ENCODE measurements around the gene BRWD1. TPM values are rescaled to one million over a fixed set of nuclear protein-coding genes. Genes with fewer than 3 reads are reported as not detected.

BRWD1 gene
- total RNA-seq, 1 donor from 2014 or later, result 20.5 TPM

DNA sequence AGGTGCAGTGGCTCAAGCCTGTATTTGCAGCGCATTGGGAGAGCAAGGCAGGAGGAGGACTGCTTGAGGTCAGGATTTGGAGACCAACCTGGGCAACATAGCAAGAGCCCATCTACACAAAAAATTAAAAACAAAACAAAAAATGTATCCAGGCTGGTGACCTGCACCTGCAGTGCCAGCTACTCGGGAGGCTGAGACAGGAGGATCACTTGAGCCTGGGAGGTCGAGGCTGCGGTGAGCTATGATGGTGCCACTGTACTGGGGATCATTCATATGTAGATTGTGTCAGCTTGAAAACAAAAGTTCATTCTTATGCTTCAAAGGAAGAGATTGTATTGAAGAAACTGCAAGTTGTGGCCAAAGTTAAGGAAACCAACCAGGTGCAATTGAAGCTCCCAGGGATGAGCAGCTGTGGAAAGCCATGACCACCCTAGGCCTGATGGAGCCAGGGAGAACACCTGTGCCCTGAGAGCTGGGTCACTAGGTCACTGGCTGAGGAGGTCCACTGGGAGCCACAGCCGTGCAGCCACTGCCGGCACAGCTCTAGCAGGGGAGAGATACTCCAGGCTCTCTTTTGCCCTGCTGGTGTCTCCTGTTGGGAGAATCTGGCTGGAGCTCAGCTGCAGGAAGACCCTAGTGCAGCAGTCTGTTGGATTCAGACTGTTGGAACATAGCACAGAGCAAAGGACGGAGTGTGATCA, 13.3 kb upstream of the BRWD1 start:
- ATAC-seq, result no peak

DNA sequence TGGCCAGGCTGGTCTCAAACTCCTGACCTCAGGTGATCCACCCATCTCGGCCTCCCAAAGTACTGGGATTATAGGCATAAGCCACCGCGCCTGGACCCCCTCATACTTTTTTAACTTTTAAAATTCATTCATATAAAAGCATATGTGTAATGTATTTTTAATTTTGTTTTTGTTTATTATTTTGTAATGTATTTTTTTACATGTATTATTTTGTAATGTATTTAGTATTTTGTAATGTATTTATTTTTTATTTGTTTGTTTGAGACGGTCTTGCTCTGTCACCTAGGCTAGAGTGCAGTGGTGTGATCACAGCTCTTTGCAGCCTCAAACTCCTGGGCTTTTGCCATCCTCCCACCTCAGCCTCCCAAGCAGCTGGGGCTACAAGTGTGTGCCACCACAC, 12.0 kb upstream of the BRWD1 start:
- no peak for ATAC-seq

GRCh38 chr21:39321424-39321823, 8.0 kb upstream of the BRWD1 start:
- ATAC-seq, result no peak

- no peak for ATAC-seq
These were observed 6.4 kb upstream of the BRWD1 start for GRCh38 chr21:39319814-39320332.

- ATAC-seq, result no peak
These were observed 5.9 kb upstream of the BRWD1 start for GRCh38 chr21:39319251-39319756.

- ATAC-seq, result no peak
These were observed 4.9 kb upstream of the BRWD1 start for GRCh38 chr21:39318091-39318959.

DNA sequence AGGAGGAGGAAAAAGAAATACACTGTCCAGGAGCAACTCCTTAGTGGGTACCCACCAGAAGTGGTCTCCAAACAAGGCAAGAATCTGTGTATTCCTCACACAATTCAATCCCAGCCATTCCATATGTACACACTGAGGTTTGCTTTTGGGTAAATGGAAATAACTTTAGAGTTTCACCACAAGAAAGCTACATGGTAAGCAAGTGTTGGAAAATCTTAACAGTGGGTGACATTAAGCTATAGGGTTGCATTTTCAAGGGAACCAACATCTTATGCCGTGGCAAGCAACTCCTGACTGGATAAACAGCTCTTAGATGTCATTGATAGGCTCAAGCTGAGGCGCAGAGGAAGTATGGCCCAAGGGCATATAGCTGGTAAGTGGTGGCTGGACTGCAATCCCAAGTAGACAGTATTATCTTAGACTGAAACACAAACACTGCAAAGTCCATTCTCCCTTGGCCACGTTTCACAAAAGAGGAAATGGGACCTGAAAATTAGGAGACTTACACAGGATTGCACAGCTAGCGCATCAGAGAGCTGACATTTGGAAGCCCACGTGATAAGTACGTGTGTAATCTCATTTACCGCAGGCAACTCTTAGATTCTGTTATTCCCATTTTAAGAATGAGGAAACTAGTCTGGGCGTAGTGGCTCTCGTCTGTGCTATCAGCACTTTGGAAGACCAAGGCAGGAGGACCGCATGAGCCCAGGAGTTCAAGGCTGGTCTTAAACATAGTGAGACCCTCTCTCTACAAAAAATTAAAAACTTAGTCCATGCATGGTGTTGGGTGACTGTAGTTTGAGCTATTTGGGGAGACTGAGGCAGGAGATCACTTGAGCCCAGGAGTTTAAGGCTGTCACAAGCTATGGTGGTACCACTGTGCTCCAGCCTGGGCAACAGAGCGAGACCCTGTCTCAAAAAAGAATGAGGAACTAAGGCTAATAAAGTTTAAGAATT, 4.0 kb upstream of the BRWD1 start:
- ATAC-seq, result no peak

GRCh38 chr21:39316729-39317128, 3.3 kb upstream of the BRWD1 start:
- no peak for ATAC-seq

GRCh38 chr21:39315603-39316445, 2.4 kb upstream of the BRWD1 start:
- no peak for ATAC-seq

- peak; percentile 5 for ATAC-seq
These were observed 953 bp upstream of the BRWD1 start for GRCh38 chr21:39314143-39315027.

GRCh38 chr21:39313042-39313570, 326 bp downstream of the BRWD1 start:
- ATAC-seq, result peak; percentile 43

GRCh38 chr21:39312112-39313041, 1.1 kb downstream of the BRWD1 start:
- peak; percentile 89 for ATAC-seq

DNA sequence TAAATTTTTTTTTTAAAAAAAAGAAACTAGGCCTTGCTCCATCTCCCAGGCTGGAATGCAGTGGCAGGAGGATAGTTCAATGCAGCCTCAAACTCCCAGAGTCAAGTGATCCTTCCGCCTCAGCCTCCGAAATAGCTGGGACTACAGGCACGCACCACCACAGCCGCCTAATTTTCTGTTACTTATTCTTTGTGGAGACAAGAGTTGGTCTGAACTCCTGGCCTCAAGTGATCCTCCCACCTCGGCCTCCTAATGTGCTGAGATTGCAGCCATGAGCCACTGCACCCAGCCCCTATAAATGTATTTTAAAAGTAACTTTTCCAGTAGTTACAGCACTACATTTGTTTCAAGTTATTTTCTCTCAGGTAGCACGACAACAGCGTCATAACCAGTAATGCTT, 2.3 kb downstream of the BRWD1 start:
- ATAC-seq, result no peak

DNA sequence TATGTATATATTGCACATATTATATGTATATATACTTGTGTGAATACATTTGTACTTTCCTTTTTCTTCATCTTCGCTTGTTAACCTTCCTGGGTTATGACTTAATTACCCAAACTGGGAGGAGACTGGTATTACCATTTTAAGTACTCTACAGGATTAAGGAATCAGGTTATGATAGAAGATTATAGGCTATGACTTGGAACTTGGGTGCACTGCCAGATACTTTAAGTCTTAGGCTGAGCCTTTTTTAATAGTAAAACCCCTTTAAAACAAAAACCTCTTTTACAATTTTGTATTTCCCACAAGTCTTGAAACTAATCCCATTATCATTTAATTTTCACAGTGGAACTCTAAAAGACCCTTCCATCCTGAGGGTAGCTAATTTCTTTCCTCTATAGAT, 6.0 kb downstream of the BRWD1 start:
- ATAC-seq, result no peak

DNA sequence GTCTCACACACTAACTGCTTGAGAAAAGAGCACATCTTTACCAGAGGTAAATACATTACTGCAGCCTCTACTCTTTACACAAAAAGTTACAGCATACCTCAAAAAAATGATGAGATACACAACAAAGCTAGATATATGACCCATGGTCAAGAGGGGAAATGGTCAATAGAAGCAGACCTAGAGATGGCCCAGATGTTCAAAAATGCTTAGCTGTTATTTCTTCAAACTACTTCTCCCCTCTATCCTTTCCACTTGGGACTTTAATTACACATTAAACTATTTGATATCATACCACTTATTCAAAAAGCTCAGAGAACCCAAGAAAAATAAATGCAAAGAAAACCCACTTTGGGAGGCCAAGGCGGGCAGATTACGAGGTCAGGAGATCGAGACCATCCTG, 12.8 kb downstream of the BRWD1 start:
- ATAC-seq, result no peak

- ATAC-seq, result no peak
These were observed 16.5 kb downstream of the BRWD1 start for GRCh38 chr21:39296891-39297290.

- no peak for ATAC-seq
These were observed 24.4 kb downstream of the BRWD1 start for GRCh38 chr21:39288987-39289386.

DNA sequence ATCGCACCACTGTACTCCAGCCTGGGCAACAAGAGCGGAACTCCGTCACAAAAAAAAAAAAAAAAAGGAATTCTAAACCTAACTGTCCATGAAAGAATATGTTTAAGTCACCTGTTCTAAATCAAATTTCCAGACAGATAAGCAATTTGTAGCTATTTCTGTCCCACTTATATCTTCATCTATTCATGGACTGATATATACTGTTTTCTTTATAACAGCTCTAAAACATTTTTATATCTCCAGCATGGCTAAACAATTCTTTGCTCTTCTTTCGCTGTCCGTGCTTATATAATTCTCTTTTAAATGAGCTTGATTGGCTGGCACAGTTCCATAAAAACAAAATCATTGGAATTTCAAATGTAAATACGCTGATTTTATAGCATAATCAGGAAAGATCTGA, 30.5 kb downstream of the BRWD1 start:
- no peak for ATAC-seq

- ATAC-seq, result no peak
These were observed 31.6 kb downstream of the BRWD1 start for GRCh38 chr21:39281853-39282252.

Measured in esophagus mucosa (tissue), 1 donor.